ENCODE results near the gene NFKBIL1.

GRCh38 chr6:31534011-31534410, 13.4 kb upstream of the NFKBIL1 start:
- TF ChIP-seq JUNB (IDR thresholded peaks at IDR 0.05; ENCODE audit: unreplicated experiment) (no peak), CTCF (conservative IDR thresholded peaks at IDR 0.05; ENCODE audit: low read depth in 2 of 2) (no peak), EZH2phosphoT487 (IDR thresholded peaks at IDR 0.05; ENCODE audit: unreplicated experiment) (no peak), CREB1 (CRISPR knock-in tag; IDR thresholded peaks at IDR 0.05; ENCODE audit: low read depth) (no peak)
